GM18498 (cell line): ENCODE data around the gene ERC2.

Source experiments
- ATAC-seq: cut with Tn5 transposase; IDR thresholded peaks from one replicate; pipeline ENCODE4 v1.9.1; 2021; ENCODE audit warnings: mild to moderate bottlenecking, moderate library complexity; ENCODE audit not compliant: unreplicated experiment

The ERC2 gene

DNA sequence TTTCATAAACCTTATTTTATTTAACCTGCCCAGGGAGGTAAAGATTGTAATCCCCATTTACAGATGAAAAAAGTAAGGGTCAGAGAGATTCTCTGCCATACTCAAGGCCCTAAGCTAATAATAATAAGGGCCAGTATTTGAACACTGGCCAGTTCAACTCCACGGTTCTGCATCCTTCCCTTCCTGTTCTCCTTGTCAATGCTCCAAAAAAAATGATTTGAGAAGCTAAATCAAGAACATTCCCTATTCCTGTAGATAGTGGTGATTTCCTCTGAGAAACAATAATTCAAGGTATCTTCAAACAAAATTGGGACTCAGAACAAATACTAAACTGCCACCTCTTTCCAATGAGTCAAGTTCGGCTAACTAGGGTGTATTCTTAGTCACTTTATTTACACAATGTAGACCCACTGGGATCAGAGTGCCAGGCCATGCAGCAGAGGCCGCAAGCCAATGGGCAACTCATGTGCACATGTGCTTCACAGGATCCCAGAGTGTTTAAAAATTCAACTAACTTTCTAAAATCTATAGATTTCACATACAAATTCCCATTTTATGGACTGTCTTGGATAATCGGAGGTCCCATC, 521.6 kb downstream of the ERC2 start:
- no peak for ATAC-seq

DNA sequence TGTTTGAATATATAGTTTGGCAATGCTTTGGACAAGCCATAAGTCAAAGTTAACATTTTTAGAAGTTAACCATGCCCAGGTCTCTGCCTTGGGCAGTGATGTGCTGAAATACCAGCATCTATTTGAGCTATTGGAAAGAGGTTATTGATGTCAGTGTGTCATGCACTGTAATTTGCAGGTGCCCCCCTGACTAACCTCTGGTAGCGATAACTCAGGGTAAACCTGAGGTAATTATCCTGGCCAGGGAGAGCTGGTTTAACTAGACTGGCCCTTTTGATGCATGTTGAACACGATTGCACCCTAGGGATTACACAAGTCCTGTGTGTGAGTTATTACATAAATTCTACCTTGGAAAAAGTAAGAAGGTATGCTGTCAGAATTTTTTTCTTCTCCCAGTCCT, 525.4 kb downstream of the ERC2 start:
- no peak for ATAC-seq

GRCh38 chr3:55939287-55939686, 529.0 kb downstream of the ERC2 start:
- no peak for ATAC-seq

GRCh38 chr3:55937301-55937700, 531.0 kb downstream of the ERC2 start:
- ATAC-seq, result no peak

- no peak for ATAC-seq
Measured at GRCh38 chr3:55936549-55937052, 531.7 kb downstream of the ERC2 start.

DNA sequence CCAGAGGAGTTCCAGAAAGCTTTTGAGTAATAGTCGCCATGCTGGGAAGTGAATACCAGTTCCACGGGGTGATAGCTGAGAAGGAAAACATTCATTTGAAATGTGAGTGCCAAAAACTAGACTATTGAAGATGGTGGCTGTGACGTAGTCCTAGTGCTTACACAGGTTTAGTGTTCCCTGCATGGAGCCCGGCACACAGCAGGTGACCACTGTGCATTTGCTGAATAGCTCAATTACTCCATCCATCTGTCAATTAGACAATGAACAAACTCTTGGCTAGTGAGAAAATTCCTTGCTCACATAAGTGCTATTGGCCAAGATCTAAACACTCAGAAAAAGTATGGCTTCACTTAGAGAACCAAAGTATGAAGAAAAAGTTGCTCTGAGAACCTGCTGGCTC, 533.0 kb downstream of the ERC2 start:
- ATAC-seq, result no peak

GRCh38 chr3:55934771-55935170, 533.5 kb downstream of the ERC2 start:
- ATAC-seq, result no peak

- ATAC-seq, result no peak
Measured at GRCh38 chr3:55929154-55929869, 539.0 kb downstream of the ERC2 start.

DNA sequence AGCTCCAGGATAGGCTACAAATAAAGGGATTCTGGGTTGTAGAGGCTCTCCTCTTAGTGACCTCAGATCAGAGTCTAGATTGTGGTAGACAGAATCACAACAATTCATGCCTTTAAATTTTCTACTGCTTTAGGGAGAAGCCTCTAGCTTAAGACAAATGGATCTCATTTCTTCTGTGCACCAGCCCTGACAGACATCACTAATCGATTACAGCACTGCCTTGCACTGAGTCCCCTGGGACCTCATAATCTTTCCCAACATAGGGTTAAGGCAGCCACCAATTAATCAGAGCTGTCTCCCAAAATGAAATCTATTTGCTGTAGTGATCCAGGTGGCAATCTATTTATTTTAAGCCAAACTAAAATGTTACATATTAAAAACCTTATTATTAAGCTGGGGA, 544.6 kb downstream of the ERC2 start:
- ATAC-seq, result no peak

GRCh38 chr3:55923207-55923606, 545.1 kb downstream of the ERC2 start:
- peak; percentile 47 for ATAC-seq

DNA sequence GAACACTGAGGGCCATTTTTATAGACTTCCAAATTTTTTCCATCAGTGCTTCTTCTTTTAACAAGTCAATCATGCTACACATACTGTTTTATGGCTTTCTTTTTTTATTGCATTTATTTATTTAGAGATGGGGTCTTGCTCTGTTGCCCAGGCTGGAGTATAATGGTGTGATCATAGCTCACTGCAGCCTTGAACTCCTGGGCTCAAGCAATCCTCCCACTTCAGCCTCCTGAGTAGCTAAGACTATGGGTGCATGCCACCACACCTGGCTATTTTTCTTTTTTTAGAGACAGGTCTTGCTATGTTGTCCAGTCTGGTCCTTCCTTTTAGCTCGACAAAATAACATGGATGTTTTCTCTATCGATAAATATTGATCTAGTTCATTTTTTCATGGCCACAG, 555.4 kb downstream of the ERC2 start:
- no peak for ATAC-seq

- no peak for ATAC-seq
Measured at GRCh38 chr3:55911266-55911665, 557.0 kb downstream of the ERC2 start.

DNA sequence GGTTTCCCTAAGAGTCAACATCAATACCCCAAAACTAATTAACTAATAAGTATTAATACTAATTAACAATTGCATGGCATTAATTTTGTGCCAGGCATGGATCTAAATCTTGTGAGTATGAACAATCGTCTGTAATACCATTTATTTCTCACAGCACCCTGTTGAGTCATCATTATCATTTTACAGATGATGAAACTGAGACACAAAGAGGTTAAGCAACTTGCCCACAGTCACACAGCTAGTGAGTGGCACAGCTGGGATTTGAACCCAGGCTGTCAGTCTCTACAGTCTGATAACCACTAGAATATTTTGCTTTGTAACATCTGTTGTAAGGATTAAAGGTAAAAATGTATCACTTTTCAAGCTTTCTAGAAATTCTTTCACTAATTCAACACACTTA, 557.7 kb downstream of the ERC2 start:
- ATAC-seq, result no peak

DNA sequence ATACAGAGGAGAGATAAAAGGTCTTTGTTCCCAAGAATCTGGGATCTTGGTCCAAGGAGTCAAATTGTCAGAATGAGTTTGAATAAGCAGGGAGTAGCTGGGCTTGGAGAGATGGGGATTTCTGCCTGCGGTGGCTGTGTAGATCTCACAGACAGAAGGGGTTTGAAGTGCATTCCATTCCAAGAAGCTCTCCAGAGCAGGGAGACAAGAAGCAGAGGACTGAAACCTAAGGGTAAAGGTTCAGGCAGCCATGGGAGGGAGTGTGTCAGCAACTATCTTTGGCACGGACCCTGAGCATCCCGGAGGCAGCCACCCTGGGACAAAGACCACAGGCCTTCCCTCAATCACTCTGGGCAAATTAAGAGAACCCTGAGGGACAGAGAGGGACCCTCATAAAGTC, 558.9 kb downstream of the ERC2 start:
- no peak for ATAC-seq

GRCh38 chr3:55907616-55908015, 560.7 kb downstream of the ERC2 start:
- ATAC-seq, result no peak

GRCh38 chr3:55906896-55907295, 561.4 kb downstream of the ERC2 start:
- ATAC-seq, result no peak

DNA sequence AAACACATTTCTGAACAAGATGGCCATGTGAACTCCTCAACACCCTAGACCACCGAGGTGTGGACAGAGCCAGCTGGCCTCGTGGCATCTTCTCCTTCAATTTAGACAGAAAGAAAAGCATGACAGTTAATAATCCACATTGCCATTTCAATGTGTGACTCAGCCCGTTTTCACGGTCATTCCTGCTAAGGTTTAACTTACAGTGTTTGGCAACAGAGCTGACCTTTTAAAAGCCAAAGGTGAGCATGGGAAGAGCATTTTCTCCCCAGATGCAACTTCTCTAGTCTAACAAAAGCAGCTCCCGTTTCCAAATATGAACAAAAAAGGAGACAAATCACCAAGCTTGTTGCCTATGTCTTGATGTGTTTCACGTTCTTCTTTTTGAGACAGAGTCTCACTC, 563.6 kb downstream of the ERC2 start:
- ATAC-seq, result no peak

DNA sequence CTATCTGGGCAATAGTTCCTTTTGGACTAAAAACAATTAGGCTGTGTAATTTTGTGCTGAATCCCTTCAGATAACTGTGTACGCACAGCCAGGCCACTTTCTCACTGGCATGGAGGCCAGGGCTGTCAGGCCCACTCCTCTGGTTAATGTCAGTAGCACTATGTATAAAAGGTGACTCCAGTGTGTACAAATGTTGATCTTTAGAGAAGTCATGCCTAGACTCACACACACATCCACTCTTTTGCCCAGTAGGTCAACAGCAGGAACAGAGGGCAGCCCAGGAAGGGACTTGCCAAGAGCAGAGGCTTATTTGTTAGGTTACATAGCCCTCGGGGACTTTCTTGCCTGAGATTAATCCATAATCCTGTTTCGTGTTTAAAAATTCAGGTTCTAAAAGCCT, 564.6 kb downstream of the ERC2 start:
- no peak for ATAC-seq

DNA sequence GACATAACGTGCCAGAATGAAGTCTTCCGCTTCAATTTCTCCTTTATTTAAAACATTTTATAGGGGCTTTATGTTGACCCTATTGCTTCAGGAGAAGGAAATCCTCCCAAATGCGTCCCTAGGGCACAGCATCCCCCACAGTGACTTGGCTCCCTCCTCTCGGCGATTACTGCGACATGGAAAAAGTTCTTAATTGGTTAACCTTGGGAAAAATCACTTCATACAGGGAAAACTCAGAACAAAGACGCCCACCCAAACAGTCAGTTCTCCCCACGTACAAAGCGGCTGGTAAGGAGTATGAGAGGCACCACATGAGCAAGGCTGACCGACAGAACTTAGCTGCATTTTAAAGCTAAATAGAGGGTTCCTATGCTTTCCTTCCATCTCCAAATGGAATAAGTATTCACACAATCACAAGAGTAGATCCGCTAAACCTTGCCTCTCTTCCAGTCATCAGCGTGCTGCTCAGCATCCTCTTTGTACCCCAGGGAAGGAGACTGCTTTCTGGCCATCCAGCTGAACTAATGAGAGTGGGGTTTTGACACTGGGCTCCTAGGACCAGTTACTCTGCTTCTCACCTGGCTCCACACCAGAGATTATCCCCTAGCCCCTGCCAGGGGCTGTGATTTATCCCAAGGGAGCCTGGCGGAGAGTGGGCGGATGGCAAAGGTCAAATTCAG, 565.9 kb downstream of the ERC2 start:
- ATAC-seq, result no peak

- no peak for ATAC-seq
Measured at GRCh38 chr3:55899887-55900286, 568.4 kb downstream of the ERC2 start.

GRCh38 chr3:55897573-55898224, 570.6 kb downstream of the ERC2 start:
- no peak for ATAC-seq
